Prostate gland (tissue), 2 donors: Measurements from ENCODE around the gene SLA2. TPM values are rescaled to one million over a fixed set of nuclear protein-coding genes. Genes with fewer than 3 reads are reported as not detected.
A peak's percentile ranks its signal among the peaks of the same experiment; 100 is the strongest.
"Not testable (repeated sequence)": the region's sequence is repeated elsewhere in the genome, so short reads cannot be mapped to it uniquely, and the experiment has no call there.

ENCODE experiments used
- DNase-seq: peaks from one replicate; pipeline ENCODE4 v3.0.0-alpha.2; 2019; ENCODE audit warnings: low spot score
- H3K27ac ChIP-seq, 2 donors: fragments of 200-600 bp; sonication (generic); 2 replicates each; pipeline ENCODE4 v1.5.1; 2017 to 2019
- H3K27me3 ChIP-seq: fragments of 200-600 bp; sonication (generic); replicated peaks from 2 replicates; pipeline ENCODE4 v1.5.1; 2019; ENCODE audit not compliant: insufficient read depth
- H3K36me3 ChIP-seq, 2 donors: fragments of 200-600 bp; sonication (generic); 1 replicate in 1 of 2; 2 replicates in 1 of 2; pipeline versions ENCODE4 v1.5.1 to v1.8.1; 2017 to 2019
- H3K4me1 ChIP-seq: fragments of 200-600 bp; sonication (generic); replicated peaks from 2 replicates; pipeline ENCODE4 v1.5.1; 2019
- H3K4me3 ChIP-seq, 2 donors: fragments of 200-600 bp; sonication (generic); 2 replicates each; pipeline ENCODE4 v1.5.1; 2017 to 2019
- H3K9me3 ChIP-seq: fragments of 200-600 bp; sonication (generic); 2 replicates; pipeline ENCODE4 v1.5.1; 2017
- CTCF ChIP-seq, 4 experiments: fragments of 200-600 bp in 2 of 4; fragments of 450-650 bp in 2 of 4; sonication (generic) in 2 of 4; IDR thresholded peaks; 1 replicate in 3 of 4; 2 replicates in 1 of 4; pipeline ENCODE4 v1.5.1; 2016 to 2019; ENCODE audit warnings: antibody characterized with exemption in 4 of 4, mild to moderate bottlenecking in 2 of 4, moderate library complexity in 2 of 4
- POLR2A ChIP-seq: fragments of 450-650 bp; IDR thresholded peaks from one replicate; pipeline ENCODE4 v1.6.1; 2016; ENCODE audit warnings: antibody characterized with exemption, mild to moderate bottlenecking
- POLR2AphosphoS5 ChIP-seq: sonication (generic); formaldehyde crosslinking; IDR thresholded peaks from one replicate; pipeline ENCODE4 v1.6.1; 2017; ENCODE audit warnings: antibody characterized with exemption
- WGBS: methylation state at CpG from one replicate; pipeline ENCODE4 v1.1.5; 2018; 5-methylcytosine and 5-hydroxymethylcytosine counted together
- intact Hi-C: fragments of 100-400 bp; cut with DNase I; formaldehyde crosslinking; loops from one replicate; pipeline ENCODE4 v1.14.2; 2022
- total RNA-seq, 2 donors: library from RNA; depleted of rRNA; stranded (reverse); fragments of >200 nt; gene quantifications; one replicate each; pipeline ENCODE4 v1.1.0, GENCODE V29; 2016

The SLA2 gene
- total RNA-seq, 2 donors from 2014 or later, result 0.28 to 0.73 TPM

- no peak overlapping the region for H3K4me3 ChIP-seq
- DNase-seq, result no peak
- TF ChIP-seq CTCF (IDR thresholded peaks at IDR 0.05) (no peak), POLR2A (no peak), POLR2AphosphoS5 (no peak)
- intact Hi-C loops, result loop anchor here (5.0 kb wide), 1 partner anchor 276 kb away; no protein-coding TSS in a partner anchor
- H3K4me1 ChIP-seq, result peaks cover 4% of the 10 kb centered on the region
- no peaks in the 10 kb centered on the region for H3K27me3 ChIP-seq
- no peak overlapping the region for H3K27ac ChIP-seq
- peaks cover 3 to 12% of the 10 kb centered on the region in 2 donors for H3K36me3 ChIP-seq
- WGBS, result 91% methylated on average over 5 of the region's 5 CpGs
- H3K9me3 ChIP-seq, result no peaks in the 10 kb centered on the region
Measured at GRCh38 chr20:36611625-36612024, 34.4 kb downstream of the SLA2 start.

GRCh38 chr20:36608388-36608728 is 37.6 kb downstream of the SLA2 start:
- not testable (repeated sequence) for H3K27ac ChIP-seq
- 68% methylated on average over 6 of the region's 6 CpGs for WGBS

GRCh38 chr20:36607586-36608387 is 38.2 kb downstream of the SLA2 start:
- Histone ChIP-seq H3K27ac (no peak overlapping the region), H3K27me3 (no peaks in the 10 kb centered on the region), H3K36me3 (peaks cover 3 to 12% of the 10 kb centered on the region in 2 donors), H3K9me3 (no peaks in the 10 kb centered on the region), H3K4me1 (peaks cover 6% of the 10 kb centered on the region), H3K4me3 (no peak overlapping the region)
- intact Hi-C loops, result loop anchor here (2.0 to 10.0 kb wide), 3 partner anchors 35 to 143 kb away; partner anchors contain the start of genes NDRG3 and TGIF2
- TF ChIP-seq POLR2A (no peak), POLR2AphosphoS5 (no peak), CTCF (IDR thresholded peaks at IDR 0.05) (no peak)
- no peak for DNase-seq
- 89% methylated on average over 7 of the region's 7 CpGs for WGBS

More at GRCh38 chr20:36608388-36608728, 37.6 kb downstream of the SLA2 start:
- intact Hi-C loops, result loop anchor here (5.0 to 10.0 kb wide), 2 partner anchors 36 to 144 kb away; partner anchors contain the start of gene TGIF2
- not testable (repeated sequence) for H3K27me3 ChIP-seq, H3K4me1 ChIP-seq, H3K9me3 ChIP-seq, H3K4me3 ChIP-seq, DNase-seq
- peaks cover 3 to 12% of the 10 kb centered on the region in 2 donors for H3K36me3 ChIP-seq

GRCh38 chr20:36606158-36607066 is 39.6 kb downstream of the SLA2 start:
- Histone ChIP-seq H3K9me3 (no peaks in the 10 kb centered on the region), H3K27me3 (no peaks in the 10 kb centered on the region), H3K4me3 (peak overlapping the region; percentile 95 to 96), H3K27ac (peak overlapping the region; percentile 60 to 78), H3K36me3 (peaks cover 3 to 12% of the 10 kb centered on the region in 2 donors), H3K4me1 (peaks cover 6% of the 10 kb centered on the region)
- WGBS, result 2% methylated on average over 31 of the region's 31 CpGs
- intact Hi-C loops, result loop anchor here (2.0 to 10.0 kb wide), 3 partner anchors 34 to 142 kb away; partner anchors contain the start of genes NDRG3 and TGIF2
- no peak for DNase-seq
- no peak for TF ChIP-seq CTCF (IDR thresholded peaks at IDR 0.05)
- no peak for TF ChIP-seq POLR2A
- no peak for TF ChIP-seq POLR2AphosphoS5
